ENCODE results near the gene MUC2.
"Not testable (repeated sequence)": the region's sequence is repeated elsewhere in the genome, so short reads cannot be mapped to it uniquely, and the experiment has no call there.

Gene MUC2

GRCh38 chr11:1106387-1106786 lies 31.7 kb downstream of the MUC2 start:
- no peak for DNase-seq (ENCODE audit: low read depth in 2 of 2)

GRCh38 chr11:1107316-1108245 lies 32.9 kb downstream of the MUC2 start:
- no peak for DNase-seq (ENCODE audit: low read depth in 2 of 2)

GRCh38 chr11:1108246-1108900 lies 33.7 kb downstream of the MUC2 start:
- no peak for DNase-seq (ENCODE audit: low read depth in 2 of 2)

GRCh38 chr11:1109101-1109917 lies 34.6 kb downstream of the MUC2 start:
- no peak for DNase-seq (ENCODE audit: low read depth in 2 of 2)

- no peak for DNase-seq (ENCODE audit: low read depth in 2 of 2)
Measured at GRCh38 chr11:1109918-1110705, 35.4 kb downstream of the MUC2 start.

- DNase-seq (ENCODE audit: low read depth in 2 of 2) = no peak
Measured at GRCh38 chr11:1111545-1112212, 37.0 kb downstream of the MUC2 start.

GRCh38 chr11:1112351-1113191 lies 37.9 kb downstream of the MUC2 start:
- no peak for DNase-seq (ENCODE audit: low read depth in 2 of 2)

GRCh38 chr11:1113405-1114201 lies 38.9 kb downstream of the MUC2 start:
- DNase-seq (ENCODE audit: low read depth in 2 of 2) = no peak

- DNase-seq (ENCODE audit: low read depth in 2 of 2) = not testable (repeated sequence)
Measured at GRCh38 chr11:1115292-1115691, 40.6 kb downstream of the MUC2 start.

- DNase-seq (ENCODE audit: low read depth in 2 of 2) = no peak
Measured at GRCh38 chr11:1116104-1116503, 41.4 kb downstream of the MUC2 start.

GRCh38 chr11:1116666-1117390 lies 42.2 kb downstream of the MUC2 start:
- DNase-seq (ENCODE audit: low read depth in 2 of 2) = no peak

GRCh38 chr11:1117992-1118391 lies 43.3 kb downstream of the MUC2 start:
- DNase-seq (ENCODE audit: low read depth in 2 of 2) = no peak

GRCh38 chr11:1118755-1119603 lies 44.3 kb downstream of the MUC2 start:
- DNase-seq (ENCODE audit: low read depth in 2 of 2) = no peak

GRCh38 chr11:1119604-1120146 lies 45.0 kb downstream of the MUC2 start:
- DNase-seq (ENCODE audit: low read depth in 2 of 2) = no peak

- DNase-seq (ENCODE audit: low read depth in 2 of 2) = no peak
Measured at GRCh38 chr11:1120532-1121330, 46.1 kb downstream of the MUC2 start.

- no peak for DNase-seq (ENCODE audit: low read depth in 2 of 2)
Measured at GRCh38 chr11:1121331-1121812, 46.7 kb downstream of the MUC2 start.
